Gastroesophageal sphincter (tissue), 3 donors: ENCODE results near the gene POLDIP2.

Source experiments
- EP300 ChIP-seq: sonication (generic); formaldehyde crosslinking; IDR thresholded peaks from one replicate; pipeline ENCODE4 v1.6.1; 2017; ENCODE audit warnings: antibody characterized with exemption, mild to moderate bottlenecking
- TF ChIP-seq, protein P1 (sequence below), 4 experiments: fragments of 200-600 bp in 2 of 4; fragments of 450-650 bp in 2 of 4; sonication (generic) in 1 of 4; IDR thresholded peaks; one replicate each; pipeline ENCODE4 v1.5.1; 2017 to 2019; ENCODE audit warnings: antibody characterized with exemption in 4 of 4, mild to moderate bottlenecking in 2 of 4, moderate library complexity in 2 of 4

- TF ChIP-seq EP300 = no peak
- TF ChIP-seq, protein P1, sequence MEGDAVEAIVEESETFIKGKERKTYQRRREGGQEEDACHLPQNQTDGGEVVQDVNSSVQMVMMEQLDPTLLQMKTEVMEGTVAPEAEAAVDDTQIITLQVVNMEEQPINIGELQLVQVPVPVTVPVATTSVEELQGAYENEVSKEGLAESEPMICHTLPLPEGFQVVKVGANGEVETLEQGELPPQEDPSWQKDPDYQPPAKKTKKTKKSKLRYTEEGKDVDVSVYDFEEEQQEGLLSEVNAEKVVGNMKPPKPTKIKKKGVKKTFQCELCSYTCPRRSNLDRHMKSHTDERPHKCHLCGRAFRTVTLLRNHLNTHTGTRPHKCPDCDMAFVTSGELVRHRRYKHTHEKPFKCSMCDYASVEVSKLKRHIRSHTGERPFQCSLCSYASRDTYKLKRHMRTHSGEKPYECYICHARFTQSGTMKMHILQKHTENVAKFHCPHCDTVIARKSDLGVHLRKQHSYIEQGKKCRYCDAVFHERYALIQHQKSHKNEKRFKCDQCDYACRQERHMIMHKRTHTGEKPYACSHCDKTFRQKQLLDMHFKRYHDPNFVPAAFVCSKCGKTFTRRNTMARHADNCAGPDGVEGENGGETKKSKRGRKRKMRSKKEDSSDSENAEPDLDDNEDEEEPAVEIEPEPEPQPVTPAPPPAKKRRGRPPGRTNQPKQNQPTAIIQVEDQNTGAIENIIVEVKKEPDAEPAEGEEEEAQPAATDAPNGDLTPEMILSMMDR (IDR thresholded peaks at IDR 0.05) = no peak
Measured at GRCh38 chr17:28347261-28347891, 10.0 kb downstream of the POLDIP2 start.
